K562 (cell line): ENCODE results near the gene S100A1. TPM values are rescaled to one million over a fixed set of nuclear protein-coding genes. Genes with fewer than 3 reads are reported as not detected.

ENCODE experiments used
- ATAC-seq: fragments of 200-7000 bp; cut with Tn5 transposase; 3 replicates; pipeline ENCODE4 v1.9.1; 2020; ENCODE audit warnings: moderate library complexity
- BruUV-seq: library from RNA; stranded (reverse); fragments of 400-500 nt; replicated peaks from 2 replicates; lab custom pipeline; 2021; lab: Mats Ljungman, UMichigan
- CTCF ChIA-PET: fragments of 300-600 bp; formaldehyde crosslinking; extraction: SDS; loops from one replicate; lab custom pipeline; 2021; ENCODE audit warnings: low intra/inter-chr PET ratio; lab: Yijun Ruan, JAX
- POLR2A ChIA-PET: fragments of 300-600, 350-650 bp; sonication (Branson Sonifier 250); formaldehyde crosslinking; extraction: SDS; loops from one replicate; lab custom pipeline; 2021; ENCODE audit warnings: antibody characterized with exemption, inconsistent platforms; lab: Yijun Ruan, JAX
- DNase-seq, 4 experiments: peaks; one replicate each; pipeline versions ENCODE4 v3.0.0 to v3.0.0-alpha.2; 2011 to 2018; ENCODE audit warnings: low spot score in 3 of 4, mixed read lengths in 3 of 4; ENCODE audit errors: extremely low read depth in 1 of 4
- FAIRE-seq: peaks from 2 replicates; lab custom pipeline; 2011; peaks lifted over from hg19 to GRCh38; lab: Jason Lieb, UNC
- H2AFZ ChIP-seq: 2 replicates; pipeline ENCODE4 v1.6.0; 2011; ENCODE audit warnings: low read depth, low read length, control low read depth, inconsistent platforms
- H3K27ac ChIP-seq: fragments of 200-600 bp; 3 replicates; pipeline ENCODE4 v1.8.0; 2011; ENCODE audit warnings: low read depth, mild to moderate bottlenecking, control low read depth, inconsistent platforms, low read length, moderate library complexity, mixed read lengths; ENCODE audit errors: extremely low read depth
- H3K27me3 ChIP-seq, 2 experiments: fragments of 300-600 bp in 1 of 2; 2 replicates in 1 of 2; 3 replicates in 1 of 2; pipeline versions ENCODE4 v1.6.0 to v1.8.0; 2011; ENCODE audit warnings: inconsistent platforms in 2 of 2, low read length in 2 of 2, mild to moderate bottlenecking in 1 of 2, mixed read lengths in 1 of 2, moderate library complexity in 1 of 2; ENCODE audit not compliant: control insufficient read depth in 2 of 2, insufficient read depth in 2 of 2
- H3K36me3 ChIP-seq: fragments of 300-600 bp; 3 replicates; pipeline ENCODE4 v1.8.0; 2011; ENCODE audit warnings: mild to moderate bottlenecking, low read length, inconsistent platforms; ENCODE audit not compliant: control insufficient read depth, insufficient read depth
- H3K4me1 ChIP-seq, 2 experiments: fragments of 200-600 bp in 1 of 2; replicated peaks in 1 of 2; 2 replicates in 1 of 2; 3 replicates in 1 of 2; pipeline versions ENCODE4 v1.5.1 to v1.8.0; 2011; ENCODE audit warnings: inconsistent platforms in 2 of 2, low read length in 2 of 2, mild to moderate bottlenecking in 1 of 2, mixed read lengths in 1 of 2, moderate library complexity in 1 of 2; ENCODE audit not compliant: control insufficient read depth in 2 of 2, insufficient read depth in 2 of 2
- H3K4me2 ChIP-seq: 2 replicates; pipeline ENCODE4 v1.6.1; 2011; ENCODE audit warnings: low read length, control low read depth, inconsistent platforms, mixed read lengths; ENCODE audit not compliant: insufficient read depth
- H3K4me3 ChIP-seq: fragments of 200-600 bp; sonication (generic), shearing (Covaris generic); 2 replicates; pipeline ENCODE4 v1.5.1; 2016; ENCODE audit warnings: control low read depth, inconsistent platforms
- H3K79me2 ChIP-seq: fragments of 200-600 bp; 3 replicates; pipeline ENCODE4 v1.8.0; 2011; ENCODE audit warnings: low read length, inconsistent platforms; ENCODE audit not compliant: control insufficient read depth, insufficient read depth
- H3K9ac ChIP-seq, 2 experiments: 2 replicates each; pipeline versions ENCODE4 v1.6.0 to v1.6.1; 2011; ENCODE audit warnings: low read depth in 2 of 2, low read length in 2 of 2, control low read depth in 1 of 2, inconsistent platforms in 1 of 2, mild to moderate bottlenecking in 1 of 2, mixed read lengths in 1 of 2; ENCODE audit not compliant: insufficient read depth in 1 of 2
- H3K9me1 ChIP-seq: one replicate; pipeline ENCODE4 v1.6.0; 2011; ENCODE audit warnings: inconsistent platforms, mild to moderate bottlenecking, low read length, moderate library complexity; ENCODE audit not compliant: control insufficient read depth, insufficient read depth
- H3K9me3 ChIP-seq: replicated peaks from 2 replicates; pipeline ENCODE4 v1.5.1; 2011; ENCODE audit warnings: low read depth, low read length, inconsistent platforms; ENCODE audit not compliant: control insufficient read depth, insufficient read depth
- H4K20me1 ChIP-seq: replicated peaks from 2 replicates; pipeline ENCODE4 v1.6.1; 2011; ENCODE audit warnings: low read length, inconsistent platforms, mixed read lengths; ENCODE audit not compliant: control insufficient read depth, insufficient read depth
- PHF8 ChIP-seq: fragments of 200-600 bp; sonication (generic); IDR thresholded peaks from 2 replicates; pipeline ENCODE4 v1.6.1; 2012; ENCODE audit warnings: mixed run types, mild to moderate bottlenecking, inconsistent platforms, low read length, moderate library complexity, borderline replicate concordance
- RFX7 ChIP-seq: fragments of 250-450 bp; sonication (Bioruptor Pico); IDR thresholded peaks from 2 replicates; pipeline ENCODE4 v1.5.1; 2021; ENCODE audit warnings: mild to moderate bottlenecking
- SRSF9 ChIP-seq: fragments of 200-400 bp; formaldehyde crosslinking; IDR thresholded peaks from 2 replicates; pipeline ENCODE4 v1.6.1; 2017; ENCODE audit warnings: low read depth, low read length, borderline replicate concordance
- WGBS: fragments of 100-300 bp; shearing (Covaris generic); methylation state at CpG from one replicate; pipeline ENCODE4 v1.1.6; 2016; ENCODE audit warnings: low coverage, mixed read lengths; ENCODE audit not compliant: insufficient coverage; ENCODE audit errors: missing lambda C conversion rate; 5-methylcytosine and 5-hydroxymethylcytosine counted together
- in situ Hi-C: fragments of 300-500 bp; cut with MboI; formaldehyde crosslinking; loops from 4 replicates; pipeline ENCODE4 v1.15.0; 2018; ENCODE audit warnings: inconsistent platforms, mixed read lengths
- intact Hi-C: fragments of 100-400 bp; cut with micrococcal nuclease; formaldehyde crosslinking; loops from 2 replicates; pipeline ENCODE4 v1.14.2; 2022
- polyA plus RNA-seq, 8 experiments: library from polyadenylated mRNA; depleted of rRNA in 4 of 8; stranded (reverse) in 5 of 8; unstranded in 3 of 8; fragments of >200 nt; fragmentation: Nextera tagmentation in 2 of 8; fragmentation: Illumina TruSeq in 1 of 8; extraction: Ambion mirVana in 2 of 8; extraction: Trizol in 1 of 8; gene quantifications; 2 replicates each; pipeline versions ENCODE4 v1.2.1 to v1.2.3, GENCODE V29; 2011 to 2014; ENCODE audit warnings: inconsistent platforms in 1 of 8, missing spikeins in 1 of 8
- total RNA-seq, 7 experiments: library from RNA; depleted of rRNA in 6 of 7; stranded (reverse); fragments of >200 nt in 6 of 7; fragmentation: Illumina TruSeq in 2 of 7; extraction: Trizol in 2 of 7; gene quantifications; 2 replicates each; pipeline versions ENCODE4 v1.2.1 to v1.2.3, GENCODE V29; 2011 to 2021; ENCODE audit warnings: low replicate concordance in 1 of 7
- TF ChIP-seq, protein P1 (sequence below): sonication (generic); formaldehyde crosslinking; IDR thresholded peaks from 2 replicates; pipeline ENCODE4 v1.8.0; 2022; ENCODE audit warnings: mild to moderate bottlenecking, missing genetic modification reagents

S100A1 gene
- total and polyA plus RNA-seq, 9 of the 15 experiments (the other 6 are each of a cell fraction or from before 2014, with no cell fraction given), result 0.44 to 30.1 (median 12.7) TPM

GRCh38 chr1:153612755-153613331 lies 15.4 kb upstream of the S100A1 start, which contains the start of gene S100A16:
S100A16 (minus strand) TSS chr1:153613137; CDS start chr1:153608151, 4,986 bp downstream.
- peaks cover 39 to 62% of the 10 kb centered on the region in 2 experiments for H3K4me1 ChIP-seq
- BruUV-seq, result no TSS peak
- 24% methylated on average over 6 of the region's 9 CpGs for WGBS
- no peak within 1 kb of the TSS for H2AFZ ChIP-seq
- H3K9me3 ChIP-seq, result no peaks in the 10 kb centered on the region
- H3K79me2 ChIP-seq, result no peaks in the 10 kb centered on the region
- DNase-seq (peak in 2 of 4 experiments; percentile 48 to 49), FAIRE-seq (no peak), ATAC-seq (peak; percentile 8; the same call in 2 of the 3 replicates)
- ChIA-PET POLR2A (interaction anchor here (0.6 to 2.0 kb wide), 6 partner anchors 14 to 749 kb away, joined by 3 to 17 read pairs (median 3); partner anchors contain the start of genes CHTOP and S100A13), CTCF (no interaction called here)
- H4K20me1 ChIP-seq, result no peaks in the 10 kb centered on the region
- no peak within 1 kb of the TSS for H3K4me2 ChIP-seq
- H3K4me3 ChIP-seq, result no peak within 1 kb of the TSS
- TF ChIP-seq PHF8, result peak; percentile 23; the same call in 1 of the 2 replicates
- TF ChIP-seq SRSF9, result no peak
- TF ChIP-seq, protein P1, sequence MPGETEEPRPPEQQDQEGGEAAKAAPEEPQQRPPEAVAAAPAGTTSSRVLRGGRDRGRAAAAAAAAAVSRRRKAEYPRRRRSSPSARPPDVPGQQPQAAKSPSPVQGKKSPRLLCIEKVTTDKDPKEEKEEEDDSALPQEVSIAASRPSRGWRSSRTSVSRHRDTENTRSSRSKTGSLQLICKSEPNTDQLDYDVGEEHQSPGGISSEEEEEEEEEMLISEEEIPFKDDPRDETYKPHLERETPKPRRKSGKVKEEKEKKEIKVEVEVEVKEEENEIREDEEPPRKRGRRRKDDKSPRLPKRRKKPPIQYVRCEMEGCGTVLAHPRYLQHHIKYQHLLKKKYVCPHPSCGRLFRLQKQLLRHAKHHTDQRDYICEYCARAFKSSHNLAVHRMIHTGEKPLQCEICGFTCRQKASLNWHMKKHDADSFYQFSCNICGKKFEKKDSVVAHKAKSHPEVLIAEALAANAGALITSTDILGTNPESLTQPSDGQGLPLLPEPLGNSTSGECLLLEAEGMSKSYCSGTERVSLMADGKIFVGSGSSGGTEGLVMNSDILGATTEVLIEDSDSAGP (CRISPR knock-in tag), result 0 out of 2 replicates have a peak, but pooled peaks have one; percentile 55
- TF ChIP-seq RFX7 (CRISPR knock-in tag), result no peak
- peak within 1 kb of the TSS in 1 of 2 experiments; percentile 59; a peak in 2 of 4 replicates for H3K9ac ChIP-seq
- H3K9me1 ChIP-seq, result peaks cover 6% of the 10 kb centered on the region
- intact Hi-C loops (no loop called here), in situ Hi-C loops (no loop called here)
- no peaks in the 10 kb centered on the region for H3K27me3 ChIP-seq
- no peaks in the 10 kb centered on the region for H3K36me3 ChIP-seq
- no peak within 1 kb of the TSS for H3K27ac ChIP-seq
